Smooth muscle cell (in vitro differentiated cells): ENCODE results near the gene PRRG4. TPM values are rescaled to one million over a fixed set of nuclear protein-coding genes. Genes with fewer than 3 reads are reported as not detected.
A peak's percentile ranks its signal among the peaks of the same experiment; 100 is the strongest.

Experiments
- DNase-seq: peaks from one replicate; lab custom pipeline; 2025; ENCODE audit not compliant: unreplicated experiment; lab: John Stamatoyannopoulos, UW
- H2AFZ ChIP-seq: fragments of 200-600 bp; sonication (generic); 2 replicates; pipeline ENCODE4 v1.6.0; 2016; ENCODE audit warnings: antibody characterized with exemption, low read depth, mild to moderate bottlenecking
- H3F3A ChIP-seq: fragments of 200-600 bp; sonication (generic); 2 replicates; pipeline ENCODE4 v1.6.0; 2017; ENCODE audit warnings: antibody characterized with exemption, low read depth
- H3K27ac ChIP-seq: fragments of 200-600 bp; sonication (generic); 2 replicates; pipeline ENCODE4 v1.5.1; 2016; ENCODE audit warnings: low read depth, mild to moderate bottlenecking
- H3K27me3 ChIP-seq: fragments of 200-600 bp; sonication (generic); 2 replicates; pipeline ENCODE4 v1.6.1; 2016; ENCODE audit warnings: low read depth, mild to moderate bottlenecking
- H3K36me3 ChIP-seq: fragments of 200-600 bp; sonication (generic); 2 replicates; pipeline ENCODE4 v1.5.1; 2016; ENCODE audit warnings: low read depth
- H3K4me1 ChIP-seq: fragments of 200-600 bp; sonication (generic); 2 replicates; pipeline ENCODE4 v1.5.1; 2016; ENCODE audit warnings: low read depth
- H3K4me2 ChIP-seq: fragments of 200-600 bp; sonication (generic); 2 replicates; pipeline ENCODE4 v1.6.0; 2016; ENCODE audit warnings: mild to moderate bottlenecking
- H3K4me3 ChIP-seq: fragments of 200-600 bp; sonication (generic); 2 replicates; pipeline ENCODE4 v1.5.1; 2016; ENCODE audit warnings: mild to moderate bottlenecking
- H3K79me2 ChIP-seq: fragments of 200-600 bp; sonication (generic); 2 replicates; pipeline ENCODE4 v1.6.0; 2016; ENCODE audit warnings: low read depth, mild to moderate bottlenecking
- H3K9ac ChIP-seq: fragments of 200-600 bp; sonication (generic); 2 replicates; pipeline ENCODE4 v1.6.0; 2016; ENCODE audit warnings: low read depth
- H3K9me3 ChIP-seq: fragments of 200-600 bp; sonication (generic); replicated peaks from 2 replicates; pipeline ENCODE4 v1.5.1; 2016; ENCODE audit warnings: low read depth
- H4K20me1 ChIP-seq: fragments of 200-600 bp; sonication (generic); 2 replicates; pipeline ENCODE4 v1.6.0; 2016; ENCODE audit warnings: low read depth
- WGBS: methylation state at CpG from one replicate; pipeline ENCODE4 v1.1.7; 2016; ENCODE audit warnings: low lambda C conversion rate; 5-methylcytosine and 5-hydroxymethylcytosine counted together
- polyA plus RNA-seq: library from polyadenylated mRNA; unstranded; fragments of >200 nt; fragmentation: Nextera tagmentation; extraction: Ambion mirVana; gene quantifications from 2 replicates; pipeline ENCODE4 v1.2.1, GENCODE V29; 2016
- total RNA-seq: library from RNA; depleted of rRNA; stranded (reverse); fragments of >200 nt; gene quantifications from 2 replicates; pipeline ENCODE4 v1.2.3, GENCODE V29; 2014
- TF ChIP-seq, protein P1 (sequence below): fragments of 200-600 bp; sonication (generic); IDR thresholded peaks from 2 replicates; pipeline ENCODE4 v1.5.1; 2017; ENCODE audit warnings: borderline replicate concordance, mild to moderate bottlenecking, antibody characterized with exemption; ENCODE audit not compliant: insufficient read depth, poor library complexity, severe bottlenecking

PRRG4 gene
- total and polyA plus RNA-seq, 2 experiments from 2014 or later = 0.49 to 4.6 TPM

- Histone ChIP-seq H3K9me3 (no peaks in the 10 kb centered on the region), H3K79me2 (peaks cover 7% of the 10 kb centered on the region), H3K4me3 (no peak overlapping the region), H3K27me3 (no peaks in the 10 kb centered on the region), H3K4me1 (peaks cover 10% of the 10 kb centered on the region), H3K9ac (no peak overlapping the region), H3K27ac (no peak overlapping the region), H2AFZ (no peak overlapping the region), H4K20me1 (no peaks in the 10 kb centered on the region), H3K36me3 (no peaks in the 10 kb centered on the region), H3F3A (no peaks in the 10 kb centered on the region), H3K4me2 (no peak overlapping the region)
- TF ChIP-seq, protein P1, sequence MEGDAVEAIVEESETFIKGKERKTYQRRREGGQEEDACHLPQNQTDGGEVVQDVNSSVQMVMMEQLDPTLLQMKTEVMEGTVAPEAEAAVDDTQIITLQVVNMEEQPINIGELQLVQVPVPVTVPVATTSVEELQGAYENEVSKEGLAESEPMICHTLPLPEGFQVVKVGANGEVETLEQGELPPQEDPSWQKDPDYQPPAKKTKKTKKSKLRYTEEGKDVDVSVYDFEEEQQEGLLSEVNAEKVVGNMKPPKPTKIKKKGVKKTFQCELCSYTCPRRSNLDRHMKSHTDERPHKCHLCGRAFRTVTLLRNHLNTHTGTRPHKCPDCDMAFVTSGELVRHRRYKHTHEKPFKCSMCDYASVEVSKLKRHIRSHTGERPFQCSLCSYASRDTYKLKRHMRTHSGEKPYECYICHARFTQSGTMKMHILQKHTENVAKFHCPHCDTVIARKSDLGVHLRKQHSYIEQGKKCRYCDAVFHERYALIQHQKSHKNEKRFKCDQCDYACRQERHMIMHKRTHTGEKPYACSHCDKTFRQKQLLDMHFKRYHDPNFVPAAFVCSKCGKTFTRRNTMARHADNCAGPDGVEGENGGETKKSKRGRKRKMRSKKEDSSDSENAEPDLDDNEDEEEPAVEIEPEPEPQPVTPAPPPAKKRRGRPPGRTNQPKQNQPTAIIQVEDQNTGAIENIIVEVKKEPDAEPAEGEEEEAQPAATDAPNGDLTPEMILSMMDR = no peak
- DNase-seq = no peak
These were observed 59.1 kb downstream of the PRRG4 start for GRCh38 chr11:32888805-32889204.

GRCh38 chr11:32890843-32891656 lies 61.3 kb downstream of the PRRG4 start:
- Histone ChIP-seq H2AFZ (no peak overlapping the region), H3K79me2 (peaks cover 29% of the 10 kb centered on the region), H3K4me1 (peaks cover 16% of the 10 kb centered on the region), H3F3A (no peaks in the 10 kb centered on the region), H3K9me3 (no peaks in the 10 kb centered on the region), H3K9ac (no peak overlapping the region), H4K20me1 (peaks cover 3% of the 10 kb centered on the region), H3K4me2 (peak overlapping the region; percentile 95), H3K36me3 (no peaks in the 10 kb centered on the region), H3K4me3 (peak overlapping the region; percentile 93), H3K27me3 (no peaks in the 10 kb centered on the region), H3K27ac (no peak overlapping the region)
- WGBS = 25% methylated on average over 11 of the region's 11 CpGs
- TF ChIP-seq, protein P1 = no peak
- no peak for DNase-seq

DNA sequence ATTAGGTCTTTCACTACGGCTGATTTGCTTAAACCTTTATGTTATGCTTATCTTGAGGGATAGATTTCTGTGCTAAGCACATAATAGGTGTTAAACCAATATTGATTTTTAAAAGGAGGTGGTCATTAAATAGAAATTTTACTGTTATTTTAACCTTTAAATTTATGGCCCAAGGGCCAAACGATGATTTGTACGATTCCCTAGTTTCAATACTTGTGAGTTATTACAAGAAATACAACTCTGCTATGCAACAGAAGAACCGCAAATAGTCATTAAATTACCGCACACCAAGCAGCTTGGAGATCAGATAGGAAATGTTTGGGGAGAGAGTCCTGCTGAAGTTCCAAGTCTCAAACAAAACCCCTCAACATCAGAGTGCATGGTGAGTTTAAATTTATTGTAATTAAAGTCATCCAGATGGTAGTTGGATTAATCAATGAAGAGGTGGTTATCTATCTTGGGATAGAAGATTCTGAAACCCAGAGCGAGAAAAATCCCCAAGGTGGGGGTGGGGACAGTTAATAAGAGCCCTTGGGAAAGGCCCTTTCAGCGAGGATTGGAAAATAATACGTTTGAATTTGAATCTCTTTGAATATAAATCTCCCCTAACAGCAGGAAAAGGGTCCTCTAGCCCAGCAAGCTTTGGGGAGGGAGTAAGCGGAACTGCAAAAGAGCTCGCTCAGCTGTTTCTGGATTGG lies 62.1 kb downstream of the PRRG4 start:
- Histone ChIP-seq H4K20me1 (peaks cover 9% of the 10 kb centered on the region), H3K9me3 (no peaks in the 10 kb centered on the region), H3K27ac (peak overlapping the region; percentile 44), H3K9ac (peak overlapping the region; percentile 75), H3K4me2 (peak overlapping the region; percentile 95), H3F3A (no peaks in the 10 kb centered on the region), H3K27me3 (no peaks in the 10 kb centered on the region), H3K36me3 (no peaks in the 10 kb centered on the region), H3K79me2 (peaks cover 37% of the 10 kb centered on the region), H2AFZ (peak overlapping the region; percentile 91), H3K4me1 (peaks cover 16% of the 10 kb centered on the region), H3K4me3 (peak overlapping the region; percentile 93)
- no peak for DNase-seq
- 2% methylated on average over 10 of the region's 10 CpGs for WGBS
- TF ChIP-seq, protein P1 = no peak
